ENCODE results near the gene ITPR1. TPM values are rescaled to one million over a fixed set of nuclear protein-coding genes. Genes with fewer than 3 reads are reported as not detected.

ITPR1 gene
- total and polyA plus RNA-seq, 2 of the 4 experiments (the other 2 are of a cell fraction) = 1.8 to 5.7 TPM

- dilution Hi-C loops (cut with HindIII; ENCODE audit: low sequenced_read_pairs, unreplicated experiment) = no loop called here
Observed at GRCh38 chr3:4812591-4812990, 319.4 kb downstream of the ITPR1 start.

More at GRCh38 chr3:4812591-4812990, 319.4 kb downstream of the ITPR1 start:
- 0 out of 2 replicates have a peak, but pooled peaks cover 1% of the 10 kb centered on the region for H3K36me3 ChIP-seq (ENCODE audit: control insufficient read depth, insufficient read depth, low read length)
- H4K91ac ChIP-seq (ENCODE audit: insufficient read depth, low read depth, low read length) = no peak overlapping the region
- no peak overlapping the region for H3K18ac ChIP-seq (ENCODE audit: low read depth, low read length)
- H3K4me3 ChIP-seq (ENCODE audit: insufficient read depth, low read depth, low read length) = no peak overlapping the region
- no peaks in the 10 kb centered on the region; the same call in 1 of the 2 replicates for H3K9me1 ChIP-seq (ENCODE audit: insufficient read depth, low read length)
- peaks cover 4% of the 10 kb centered on the region for H3K27me3 ChIP-seq (ENCODE audit: control insufficient read depth, insufficient read depth, low read length)
- H2AFZ ChIP-seq (replicated peaks; ENCODE audit: low read length, poor library complexity) = no peak overlapping the region
- H3K23ac ChIP-seq (ENCODE audit: low read depth, low read length) = no peak overlapping the region
- no peak overlapping the region for H3K14ac ChIP-seq (replicated peaks; ENCODE audit: low read depth, low read length)
- intact Hi-C loops (cut with micrococcal nuclease) (no loop called here), in situ Hi-C loops (cut with MboI; ENCODE audit: low sequenced_read_pairs) (no loop called here)
- no peak overlapping the region for H2AK5ac ChIP-seq (ENCODE audit: low read depth, low read length)
- H3K27ac ChIP-seq (ENCODE audit: insufficient read depth, low read length) = no peak overlapping the region
- no peaks in the 10 kb centered on the region for H3K4me1 ChIP-seq (ENCODE audit: control insufficient read depth, insufficient read depth, low read length)
- H3K4me2 ChIP-seq (ENCODE audit: low read depth, low read length) = no peak overlapping the region
- WGBS, 2 experiments (ENCODE audit: extremely low coverage in 2 of 2, insufficient read length in 1 of 2) = 31% methylated on average over 2 of the region's 5 CpGs; no CpG with 5 or more reads in 1 of the 2 experiments
- DNase-seq (no peak), ATAC-seq (ENCODE audit: low read depth) (no peak)
- no peaks in the 10 kb centered on the region for H4K20me1 ChIP-seq (ENCODE audit: insufficient read depth, low read length)
- H3K9me3 ChIP-seq (ENCODE audit: control insufficient read depth, insufficient read depth, low read length) = no peaks in the 10 kb centered on the region; the same call in none of the 2 replicates
- no peak overlapping the region for H4K5ac ChIP-seq (ENCODE audit: low read depth, low read length)
- no peaks in the 10 kb centered on the region for H3K79me1 ChIP-seq (ENCODE audit: low read depth in 1 of 2, low read length in 2 of 2)
- TF ChIP-seq RAD21 (IDR thresholded peaks at IDR 0.05; ENCODE audit: low read length) = no peak
- no peak for TF ChIP-seq USF2 (IDR thresholded peaks at IDR 0.05; ENCODE audit: low read depth, low read length)
- TF ChIP-seq NFE2L2 (IDR thresholded peaks at IDR 0.05; ENCODE audit: low read depth, low read length) = no peak
- no peak for TF ChIP-seq CEBPB (IDR thresholded peaks at IDR 0.05; ENCODE audit: low read depth, low read length)
- no peak for TF ChIP-seq RCOR1 (IDR thresholded peaks at IDR 0.05; ENCODE audit: insufficient replicate concordance, low read length)
- TF ChIP-seq CTCF (conservative IDR thresholded peaks at IDR 0.05; ENCODE audit: low read depth, low read length) = no peak
- TF ChIP-seq RFX5 (IDR thresholded peaks at IDR 0.05; ENCODE audit: low read depth, low read length) = no peak
- TF ChIP-seq MAFK (IDR thresholded peaks at IDR 0.05; ENCODE audit: low read depth, low read length) = no peak
- TF ChIP-seq SMC3 (IDR thresholded peaks at IDR 0.05; ENCODE audit: low read depth, low read length) = no peak
- no peak for TF ChIP-seq FOS (IDR thresholded peaks at IDR 0.05; ENCODE audit: low read depth, low read length)
- TF ChIP-seq CHD1 (IDR thresholded peaks at IDR 0.05; ENCODE audit: low read depth, low read length) = no peak
- TF ChIP-seq ELK1 (IDR thresholded peaks at IDR 0.05; ENCODE audit: borderline replicate concordance, low read depth, low read length) = no peak
- no peak for TF ChIP-seq MXI1 (IDR thresholded peaks at IDR 0.05; ENCODE audit: borderline replicate concordance, low read depth, low read length)
- no peak for TF ChIP-seq POLR2A (IDR thresholded peaks at IDR 0.05; ENCODE audit: low read depth, low read length)
- ChIA-PET POLR2A (ENCODE audit: unreplicated experiment) (no interaction called here), CTCF (no interaction called here)
- H3K56ac ChIP-seq (ENCODE audit: extremely low read depth, insufficient read depth, low read length) = no peak overlapping the region
- no peak overlapping the region for H3K4ac ChIP-seq (ENCODE audit: low read depth, low read length)
- H2BK20ac ChIP-seq (ENCODE audit: low read depth, low read length) = no peak overlapping the region
- H2BK120ac ChIP-seq (ENCODE audit: low read depth, low read length) = no peak overlapping the region
- H3K9ac ChIP-seq (ENCODE audit: low read depth, low read length) = no peak overlapping the region
- BruUV-seq (replicated peaks) = no TSS peak
- no peak overlapping the region for H4K8ac ChIP-seq (ENCODE audit: low read depth in 2 of 2, low read length in 2 of 2)
- H2AK9ac ChIP-seq (replicated peaks; ENCODE audit: low read depth, low read length, poor library complexity) = no peak overlapping the region
- H2BK15ac ChIP-seq (ENCODE audit: low read depth, low read length) = no peak overlapping the region
- H2BK5ac ChIP-seq (ENCODE audit: low read depth, low read length, poor library complexity, severe bottlenecking) = no peak overlapping the region
